Transverse colon (tissue), 4 donors: ENCODE measurements around the gene FDXACB1.

Experiments
- CTCF ChIP-seq, 5 experiments: fragments of 200-600 bp in 3 of 5; fragments of 450-650 bp in 2 of 5; sonication (generic) in 3 of 5; IDR thresholded peaks; 1 replicate in 2 of 5; 2 replicates in 3 of 5; pipeline ENCODE4 v1.5.1; 2016 to 2017; ENCODE audit warnings: antibody characterized with exemption in 5 of 5, inconsistent platforms in 3 of 5, mild to moderate bottlenecking in 2 of 5, moderate library complexity in 1 of 5
- EP300 ChIP-seq: sonication (generic); formaldehyde crosslinking; IDR thresholded peaks from one replicate; pipeline ENCODE4 v1.6.1; 2017; ENCODE audit warnings: antibody characterized with exemption, low read depth
- POLR2A ChIP-seq: fragments of 450-650 bp; IDR thresholded peaks from one replicate; pipeline ENCODE4 v1.6.1; 2016; ENCODE audit warnings: antibody characterized with exemption, mild to moderate bottlenecking, moderate library complexity
- POLR2AphosphoS5 ChIP-seq, 3 donors: sonication (generic); formaldehyde crosslinking; IDR thresholded peaks; one replicate each; pipeline ENCODE4 v1.6.1; 2016; ENCODE audit warnings: antibody characterized with exemption in 3 of 3

GRCh38 chr11:111923351-111923788 lies 44.4 kb upstream of the FDXACB1 start:
- TF ChIP-seq POLR2AphosphoS5 (IDR thresholded peaks at IDR 0.05) (no peak), CTCF (IDR thresholded peaks at IDR 0.05) (no peak), EP300 (no peak), POLR2A (no peak)
